ENCODE results near the gene LRP1.

LRP1 gene

DNA sequence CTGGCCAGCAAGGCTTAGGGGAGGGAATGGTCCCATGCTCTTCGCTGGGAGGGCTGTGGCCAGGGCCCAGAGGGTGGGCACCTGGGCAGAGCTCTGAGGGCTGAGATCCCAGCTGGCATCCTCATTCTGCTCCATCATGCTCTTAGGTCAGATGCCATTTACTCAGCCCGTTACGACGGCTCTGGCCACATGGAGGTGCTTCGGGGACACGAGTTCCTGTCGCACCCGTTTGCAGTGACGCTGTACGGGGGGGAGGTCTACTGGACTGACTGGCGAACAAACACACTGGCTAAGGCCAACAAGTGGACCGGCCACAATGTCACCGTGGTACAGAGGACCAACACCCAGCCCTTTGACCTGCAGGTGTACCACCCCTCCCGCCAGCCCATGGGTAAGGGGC is 49.9 kb downstream of the LRP1 start:
- no peak for DNase-seq

DNA sequence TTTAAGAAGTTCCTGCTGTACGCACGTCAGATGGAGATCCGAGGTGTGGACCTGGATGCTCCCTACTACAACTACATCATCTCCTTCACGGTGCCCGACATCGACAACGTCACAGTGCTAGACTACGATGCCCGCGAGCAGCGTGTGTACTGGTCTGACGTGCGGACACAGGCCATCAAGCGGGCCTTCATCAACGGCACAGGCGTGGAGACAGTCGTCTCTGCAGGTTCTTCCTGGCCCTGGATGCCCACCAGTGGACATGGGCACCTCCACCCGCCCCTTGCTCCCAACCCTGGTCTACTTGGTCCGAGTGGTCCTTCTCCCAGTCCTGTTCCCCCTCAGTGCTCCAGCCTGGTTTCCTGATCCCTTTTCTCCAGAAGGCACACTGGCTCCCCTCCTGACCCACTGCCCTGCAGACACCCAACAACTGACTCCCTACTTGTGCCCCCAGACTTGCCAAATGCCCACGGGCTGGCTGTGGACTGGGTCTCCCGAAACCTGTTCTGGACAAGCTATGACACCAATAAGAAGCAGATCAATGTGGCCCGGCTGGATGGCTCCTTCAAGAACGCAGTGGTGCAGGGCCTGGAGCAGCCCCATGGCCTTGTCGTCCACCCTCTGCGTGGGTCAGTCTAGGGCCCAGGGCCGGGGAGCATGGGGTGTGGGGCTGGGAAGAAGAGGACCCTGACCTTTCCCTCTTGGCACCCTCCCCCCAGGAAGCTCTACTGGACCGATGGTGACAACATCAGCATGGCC is 51.2 kb downstream of the LRP1 start:
- no peak for DNase-seq

DNA sequence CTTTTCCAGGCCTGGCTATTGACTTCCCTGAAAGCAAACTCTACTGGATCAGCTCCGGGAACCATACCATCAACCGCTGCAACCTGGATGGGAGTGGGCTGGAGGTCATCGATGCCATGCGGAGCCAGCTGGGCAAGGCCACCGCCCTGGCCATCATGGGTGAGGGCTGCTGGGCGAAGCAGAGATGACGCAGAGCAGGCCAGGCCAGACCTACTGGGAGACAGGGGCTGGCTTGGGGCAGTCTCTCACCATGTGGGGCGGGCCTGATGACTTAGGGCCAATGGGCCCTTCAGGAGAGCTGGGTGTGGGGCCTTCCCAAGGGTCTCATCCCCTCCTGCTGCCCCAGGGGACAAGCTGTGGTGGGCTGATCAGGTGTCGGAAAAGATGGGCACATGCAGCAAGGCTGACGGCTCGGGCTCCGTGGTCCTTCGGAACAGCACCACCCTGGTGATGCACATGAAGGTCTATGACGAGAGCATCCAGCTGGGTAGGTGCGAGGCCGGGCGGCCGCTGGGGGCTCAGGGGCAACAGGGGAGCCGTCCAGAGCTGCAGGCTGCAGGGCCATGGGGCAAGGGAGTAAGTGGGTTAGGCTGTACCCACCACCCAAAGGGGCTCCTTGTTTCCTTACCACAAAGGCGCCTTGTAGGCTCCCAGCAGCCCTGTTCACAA is 52.2 kb downstream of the LRP1 start:
- no peak for DNase-seq

DNA sequence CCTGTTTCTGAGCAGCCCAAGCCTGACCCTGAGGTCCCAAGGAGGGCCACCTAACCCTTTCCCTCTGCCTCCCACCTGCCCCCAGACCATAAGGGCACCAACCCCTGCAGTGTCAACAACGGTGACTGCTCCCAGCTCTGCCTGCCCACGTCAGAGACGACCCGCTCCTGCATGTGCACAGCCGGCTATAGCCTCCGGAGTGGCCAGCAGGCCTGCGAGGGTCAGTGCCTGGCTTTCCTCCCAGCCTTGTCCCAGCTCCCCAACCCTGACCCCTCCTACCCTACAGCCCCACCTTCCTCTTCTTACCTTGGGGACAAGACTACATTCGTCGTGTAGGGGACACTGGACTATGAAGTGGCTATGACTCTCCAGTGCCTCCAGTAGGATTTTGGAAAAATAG is 52.8 kb downstream of the LRP1 start:
- DNase-seq, result no peak

DNA sequence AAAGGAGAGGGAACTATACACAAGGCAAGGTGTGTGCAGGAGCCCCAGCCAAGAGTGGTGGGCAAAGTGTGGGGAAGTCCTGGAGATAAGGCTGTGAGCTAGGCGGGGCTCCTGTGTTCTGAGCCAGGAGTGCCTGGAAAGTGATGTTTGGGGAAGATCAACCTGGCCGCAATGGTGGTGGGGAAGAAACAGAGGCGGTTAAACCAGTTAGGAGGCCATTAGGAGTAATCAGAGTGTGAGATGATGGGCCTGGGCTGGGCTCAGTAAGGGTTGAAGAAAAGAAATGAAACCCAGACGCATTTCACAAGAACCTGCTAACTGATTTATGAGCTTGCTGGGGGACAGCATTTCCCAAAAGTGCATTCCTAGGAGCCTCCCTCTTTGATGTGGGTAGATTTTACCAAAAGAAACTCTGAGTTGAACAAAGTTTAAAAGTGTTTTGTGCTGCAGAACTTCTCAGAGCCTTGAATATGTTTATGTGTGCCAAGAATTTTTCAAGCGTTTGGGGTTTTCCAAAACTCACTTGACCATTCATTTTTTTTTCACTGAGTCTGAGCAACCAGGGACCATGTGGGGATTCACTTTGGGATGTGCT is 53.4 kb downstream of the LRP1 start:
- no peak for DNase-seq

DNA sequence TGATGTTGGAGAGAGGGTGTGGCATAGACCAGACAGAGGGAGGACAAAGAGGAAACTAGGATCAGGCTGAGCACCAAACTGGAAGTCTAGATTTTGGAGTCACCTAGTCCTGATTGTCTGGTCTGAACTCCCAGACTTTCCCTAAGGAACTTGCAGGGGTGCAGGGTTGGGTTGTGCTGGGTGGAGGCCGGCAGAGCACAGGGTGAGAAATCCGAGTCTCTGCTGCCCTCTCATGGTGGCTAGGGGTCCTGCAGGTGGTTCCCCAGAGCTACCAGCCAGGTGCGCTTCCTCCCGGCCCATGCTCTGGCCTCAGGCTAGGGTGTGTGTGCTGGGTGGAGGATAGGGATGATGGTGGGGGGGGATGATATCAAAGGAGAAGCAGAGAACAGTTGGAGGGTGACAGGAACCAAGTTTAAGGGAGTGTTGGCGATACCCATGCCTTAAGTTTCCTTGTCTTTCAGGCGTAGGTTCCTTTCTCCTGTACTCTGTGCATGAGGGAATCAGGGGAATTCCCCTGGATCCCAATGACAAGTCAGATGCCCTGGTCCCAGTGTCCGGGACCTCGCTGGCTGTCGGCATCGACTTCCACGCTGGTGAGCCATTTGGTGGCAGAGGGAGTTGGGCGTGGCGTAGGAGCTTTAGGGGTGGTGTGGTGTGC is 54.8 kb downstream of the LRP1 start:
- peak; percentile 1 for DNase-seq

DNA sequence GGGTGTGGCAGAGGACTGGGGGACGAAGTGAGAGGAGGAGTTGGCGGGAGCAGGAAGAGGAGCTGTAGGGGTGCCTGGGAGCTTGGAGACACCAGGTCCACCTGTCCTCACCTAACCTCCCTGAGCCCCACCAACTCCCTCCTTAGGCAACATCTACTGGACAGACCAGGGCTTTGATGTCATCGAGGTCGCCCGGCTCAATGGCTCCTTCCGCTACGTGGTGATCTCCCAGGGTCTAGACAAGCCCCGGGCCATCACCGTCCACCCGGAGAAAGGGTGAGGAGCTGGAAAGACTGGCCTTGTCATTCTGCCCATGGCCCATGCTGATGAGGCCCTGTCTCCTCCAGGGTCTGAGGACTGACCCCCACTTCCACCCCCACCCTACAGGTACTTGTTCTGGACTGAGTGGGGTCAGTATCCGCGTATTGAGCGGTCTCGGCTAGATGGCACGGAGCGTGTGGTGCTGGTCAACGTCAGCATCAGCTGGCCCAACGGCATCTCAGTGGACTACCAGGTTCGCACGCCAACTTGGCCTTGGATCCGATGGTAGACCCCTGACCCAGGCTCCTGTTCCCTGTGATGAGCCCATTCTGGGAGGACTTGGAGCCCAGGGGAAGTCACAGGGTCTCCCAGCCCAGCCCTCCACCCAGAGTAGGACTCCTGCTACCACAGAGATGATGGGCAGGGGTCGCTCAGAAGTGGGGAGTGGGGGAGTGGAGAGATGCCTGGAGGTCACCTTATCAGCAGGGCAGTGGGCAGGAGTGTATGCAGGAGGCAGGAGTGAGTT is 55.8 kb downstream of the LRP1 start:
- DNase-seq, result no peak

DNA sequence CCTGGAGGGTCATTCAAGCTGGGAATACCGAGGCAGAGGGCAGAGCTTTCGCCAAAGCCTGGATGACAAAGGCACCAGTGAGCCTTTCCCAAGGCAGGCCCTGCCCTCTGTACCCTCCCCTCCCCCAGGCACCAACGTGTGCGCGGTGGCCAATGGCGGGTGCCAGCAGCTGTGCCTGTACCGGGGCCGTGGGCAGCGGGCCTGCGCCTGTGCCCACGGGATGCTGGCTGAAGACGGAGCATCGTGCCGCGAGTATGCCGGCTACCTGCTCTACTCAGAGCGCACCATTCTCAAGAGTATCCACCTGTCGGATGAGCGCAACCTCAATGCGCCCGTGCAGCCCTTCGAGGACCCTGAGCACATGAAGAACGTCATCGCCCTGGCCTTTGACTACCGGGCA is 57.1 kb downstream of the LRP1 start:
- no peak for DNase-seq

DNA sequence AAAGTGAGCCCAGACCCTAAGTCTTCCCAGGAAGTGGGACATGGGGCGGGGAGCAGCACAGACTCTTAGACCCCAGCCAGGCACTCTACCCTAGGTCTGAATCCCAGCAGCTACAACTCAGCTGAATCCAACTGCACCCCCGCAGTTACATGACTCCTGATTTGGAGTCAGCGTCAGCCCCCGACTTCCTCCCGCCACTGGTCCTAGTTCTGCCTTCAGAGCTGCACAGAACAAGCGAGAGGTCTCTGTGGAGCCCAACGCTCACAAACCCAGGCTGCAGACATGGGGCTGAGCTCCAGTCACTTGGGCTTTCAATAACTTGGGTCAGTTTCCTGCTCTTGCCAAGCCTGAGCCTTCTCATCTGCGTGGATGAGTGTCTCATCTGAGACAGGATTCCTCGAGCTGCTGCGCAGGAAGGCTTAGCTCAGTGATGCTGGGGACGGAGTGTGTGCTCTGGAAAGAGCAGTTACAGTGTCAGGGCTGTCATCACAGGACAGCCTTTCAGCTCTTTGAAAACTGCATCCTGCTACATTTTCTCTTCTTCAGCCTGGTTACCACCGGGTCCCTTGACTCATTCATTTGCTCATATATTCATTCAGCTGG is 57.7 kb downstream of the LRP1 start:
- DNase-seq, result no peak

DNA sequence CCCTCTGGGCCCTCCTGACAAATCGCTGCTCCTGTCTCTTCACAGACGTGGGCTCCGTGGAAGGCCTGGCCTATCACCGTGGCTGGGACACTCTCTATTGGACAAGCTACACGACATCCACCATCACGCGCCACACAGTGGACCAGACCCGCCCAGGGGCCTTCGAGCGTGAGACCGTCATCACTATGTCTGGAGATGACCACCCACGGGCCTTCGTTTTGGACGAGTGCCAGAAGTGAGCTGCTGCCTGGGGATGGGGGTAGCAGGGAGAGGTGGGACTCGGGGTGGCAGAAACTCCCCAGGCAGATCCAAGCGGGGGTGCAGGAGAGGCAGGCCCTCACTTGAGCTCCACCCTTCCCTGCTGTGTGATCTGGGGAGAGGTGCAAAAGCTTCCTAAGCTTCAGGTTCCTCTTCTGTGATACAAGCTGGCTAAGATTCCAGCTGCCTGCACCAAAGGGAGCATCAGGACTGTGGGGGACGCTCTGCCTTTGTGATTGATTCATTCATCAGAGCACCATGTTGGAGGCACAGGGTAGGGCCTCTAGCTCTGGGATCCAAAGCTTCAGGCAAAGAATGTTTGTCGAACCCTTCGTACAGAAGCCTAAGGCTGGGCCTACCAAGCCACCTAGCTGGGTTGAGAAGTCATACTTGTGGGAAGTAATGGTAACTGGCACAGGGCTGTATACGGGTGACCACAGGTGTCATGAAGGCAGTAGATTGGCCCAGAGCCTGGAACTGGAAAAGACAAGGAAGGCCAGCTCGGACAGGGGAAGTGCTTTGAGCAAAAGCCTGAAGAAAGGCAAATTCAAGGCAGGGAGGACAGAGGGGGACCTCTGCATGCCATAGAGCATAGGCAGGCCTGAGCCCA is 59.2 kb downstream of the LRP1 start:
- DNase-seq, result no peak

DNA sequence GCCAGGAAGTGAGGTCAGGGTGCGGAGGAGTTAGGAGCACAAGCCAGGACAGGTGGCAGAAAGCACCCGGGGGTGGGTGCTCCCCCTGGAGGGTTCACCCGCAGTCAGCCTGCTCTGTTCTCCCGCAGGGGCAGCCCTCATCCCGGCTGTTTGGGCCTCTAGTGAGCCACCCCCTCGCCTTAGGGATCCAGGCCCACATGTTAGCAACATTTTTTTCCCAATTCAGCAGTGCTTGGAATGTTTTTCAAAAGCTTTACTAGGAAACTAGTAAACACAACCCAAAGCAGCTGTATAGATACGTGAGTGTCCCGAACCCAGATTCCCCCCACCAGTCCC is 59.8 kb downstream of the LRP1 start:
- no peak for DNase-seq

DNA sequence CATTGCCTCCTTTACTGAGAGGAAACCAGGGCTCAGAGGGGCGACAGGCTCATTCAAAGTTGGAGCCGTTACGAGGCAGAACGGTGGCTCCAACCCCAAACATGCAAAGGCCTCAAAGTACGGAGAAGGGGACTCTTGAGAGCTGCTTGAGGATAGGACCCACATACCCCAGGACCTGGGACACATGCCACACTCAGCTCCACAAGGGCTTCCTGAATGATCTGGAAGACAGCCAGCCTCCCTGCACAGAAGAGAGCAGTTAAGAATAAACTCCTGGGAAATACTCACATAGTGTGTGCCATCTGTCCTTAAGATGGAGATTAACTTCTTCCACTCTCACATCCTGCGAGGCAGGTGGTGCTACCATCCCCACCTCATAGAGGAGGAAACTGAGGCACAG is 61.8 kb downstream of the LRP1 start:
- DNase-seq, result no peak

DNA sequence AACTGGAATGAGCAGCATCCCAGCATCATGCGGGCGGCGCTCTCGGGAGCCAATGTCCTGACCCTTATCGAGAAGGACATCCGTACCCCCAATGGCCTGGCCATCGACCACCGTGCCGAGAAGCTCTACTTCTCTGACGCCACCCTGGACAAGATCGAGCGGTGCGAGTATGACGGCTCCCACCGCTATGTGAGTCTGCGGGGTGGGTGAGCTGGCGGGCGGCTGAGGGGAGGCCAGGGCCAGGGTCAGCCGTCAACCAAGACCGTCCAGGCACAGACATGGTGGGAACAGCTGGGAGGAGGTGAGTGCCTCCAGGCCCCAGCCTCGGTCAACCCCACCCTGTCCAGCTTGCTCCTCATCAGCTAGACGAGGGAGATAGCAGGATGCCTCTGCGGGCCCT is 62.5 kb downstream of the LRP1 start:
- DNase-seq, result no peak

DNA sequence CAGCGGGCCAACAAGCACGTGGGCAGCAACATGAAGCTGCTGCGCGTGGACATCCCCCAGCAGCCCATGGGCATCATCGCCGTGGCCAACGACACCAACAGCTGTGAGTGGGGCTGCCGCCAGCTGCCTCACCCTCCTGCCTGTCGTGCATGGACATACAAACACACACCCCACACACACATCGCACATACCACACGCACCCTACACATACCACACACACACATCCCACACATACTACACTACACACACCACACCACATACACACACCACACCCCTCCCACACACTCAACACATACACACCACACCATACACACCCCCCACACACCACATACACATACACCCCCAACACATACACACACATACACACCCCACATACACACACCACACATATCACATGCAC is 63.1 kb downstream of the LRP1 start:
- DNase-seq, result no peak

DNA sequence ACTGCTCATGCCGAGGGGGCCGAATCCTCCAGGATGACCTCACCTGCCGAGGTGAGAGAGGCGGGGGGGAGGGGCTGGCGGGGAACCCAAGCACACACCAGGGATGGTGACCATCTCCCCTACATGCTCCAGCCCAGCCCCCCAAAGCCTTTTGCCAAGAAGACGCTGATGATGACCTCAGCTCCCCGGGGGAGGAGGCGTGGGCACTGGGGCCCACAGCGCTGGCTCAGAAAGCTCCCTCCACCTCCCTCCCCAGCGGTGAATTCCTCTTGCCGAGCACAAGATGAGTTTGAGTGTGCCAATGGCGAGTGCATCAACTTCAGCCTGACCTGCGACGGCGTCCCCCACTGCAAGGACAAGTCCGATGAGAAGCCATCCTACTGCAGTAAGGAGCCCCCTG is 64.6 kb downstream of the LRP1 start:
- DNase-seq, result no peak

DNA sequence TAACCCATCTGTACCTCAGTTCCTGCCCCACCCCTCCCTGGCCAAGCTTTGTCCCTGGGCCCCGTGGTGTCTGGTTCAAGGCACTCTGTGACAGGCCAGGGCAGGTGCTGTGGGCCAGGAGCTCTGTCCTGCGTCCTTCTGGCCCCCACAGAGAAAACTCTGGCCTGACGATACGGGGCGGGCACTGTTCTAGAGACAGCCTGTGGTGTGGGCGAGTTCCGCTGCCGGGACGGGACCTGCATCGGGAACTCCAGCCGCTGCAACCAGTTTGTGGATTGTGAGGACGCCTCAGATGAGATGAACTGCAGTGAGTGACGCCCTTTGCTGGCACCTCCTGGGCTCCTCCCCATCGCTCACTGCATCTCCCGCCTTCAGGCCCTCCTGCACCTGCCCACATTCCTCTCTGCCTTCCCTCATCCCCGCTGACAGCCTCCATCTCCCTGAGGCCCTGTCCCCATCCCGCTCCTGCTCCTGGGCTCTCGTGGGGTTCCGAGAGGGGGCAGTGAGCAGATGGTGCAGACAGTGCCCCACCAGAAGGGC is 65.5 kb downstream of the LRP1 start:
- no peak for DNase-seq

DNA sequence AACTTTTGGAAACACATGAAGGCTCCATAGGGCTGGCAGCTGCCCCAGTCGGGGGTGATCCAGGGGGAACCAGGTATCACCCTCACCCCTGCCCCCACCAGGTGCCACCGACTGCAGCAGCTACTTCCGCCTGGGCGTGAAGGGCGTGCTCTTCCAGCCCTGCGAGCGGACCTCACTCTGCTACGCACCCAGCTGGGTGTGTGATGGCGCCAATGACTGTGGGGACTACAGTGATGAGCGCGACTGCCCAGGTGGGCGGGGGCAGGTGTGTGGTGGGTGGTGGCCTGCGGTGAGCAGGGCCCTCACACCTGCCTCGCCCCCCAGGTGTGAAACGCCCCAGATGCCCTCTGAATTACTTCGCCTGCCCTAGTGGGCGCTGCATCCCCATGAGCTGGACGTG is 66.0 kb downstream of the LRP1 start:
- no peak for DNase-seq

DNA sequence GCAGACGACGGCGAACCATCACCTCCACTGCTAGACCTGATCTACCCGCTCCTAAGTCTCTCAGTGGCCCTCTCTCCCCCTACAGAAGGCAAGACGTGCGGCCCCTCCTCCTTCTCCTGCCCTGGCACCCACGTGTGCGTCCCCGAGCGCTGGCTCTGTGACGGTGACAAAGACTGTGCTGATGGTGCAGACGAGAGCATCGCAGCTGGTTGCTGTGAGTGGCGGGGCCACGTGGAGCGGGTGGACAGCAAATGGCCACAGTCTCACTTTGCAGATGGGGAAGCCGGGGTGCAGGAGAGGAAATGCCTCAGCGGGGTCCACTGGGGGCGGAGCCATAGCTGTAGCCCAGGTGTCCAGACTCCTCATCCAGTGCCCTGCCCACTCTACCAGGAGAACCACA is 66.9 kb downstream of the LRP1 start:
- DNase-seq, result no peak

DNA sequence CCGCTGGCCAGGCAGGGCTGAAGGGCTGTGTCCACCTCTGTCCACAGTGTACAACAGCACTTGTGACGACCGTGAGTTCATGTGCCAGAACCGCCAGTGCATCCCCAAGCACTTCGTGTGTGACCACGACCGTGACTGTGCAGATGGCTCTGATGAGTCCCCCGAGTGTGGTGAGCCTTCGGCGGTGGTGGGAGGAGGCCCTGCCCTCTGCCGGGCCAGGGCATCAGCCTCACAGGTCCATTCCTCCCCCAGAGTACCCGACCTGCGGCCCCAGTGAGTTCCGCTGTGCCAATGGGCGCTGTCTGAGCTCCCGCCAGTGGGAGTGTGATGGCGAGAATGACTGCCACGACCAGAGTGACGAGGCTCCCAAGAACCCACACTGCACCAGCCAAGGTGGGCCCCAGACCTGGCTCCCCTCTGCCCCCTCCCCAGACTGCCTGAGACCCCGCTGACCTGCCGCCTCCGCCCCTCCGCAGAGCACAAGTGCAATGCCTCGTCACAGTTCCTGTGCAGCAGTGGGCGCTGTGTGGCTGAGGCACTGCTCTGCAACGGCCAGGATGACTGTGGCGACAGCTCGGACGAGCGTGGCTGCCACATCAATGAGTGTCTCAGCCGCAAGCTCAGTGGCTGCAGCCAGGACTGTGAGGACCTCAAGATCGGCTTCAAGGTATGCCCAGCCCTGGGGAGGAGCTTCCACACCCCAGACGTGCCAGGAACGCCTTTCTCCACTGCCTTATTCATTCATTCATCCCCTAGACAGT is 67.5 kb downstream of the LRP1 start:
- no peak for DNase-seq

DNA sequence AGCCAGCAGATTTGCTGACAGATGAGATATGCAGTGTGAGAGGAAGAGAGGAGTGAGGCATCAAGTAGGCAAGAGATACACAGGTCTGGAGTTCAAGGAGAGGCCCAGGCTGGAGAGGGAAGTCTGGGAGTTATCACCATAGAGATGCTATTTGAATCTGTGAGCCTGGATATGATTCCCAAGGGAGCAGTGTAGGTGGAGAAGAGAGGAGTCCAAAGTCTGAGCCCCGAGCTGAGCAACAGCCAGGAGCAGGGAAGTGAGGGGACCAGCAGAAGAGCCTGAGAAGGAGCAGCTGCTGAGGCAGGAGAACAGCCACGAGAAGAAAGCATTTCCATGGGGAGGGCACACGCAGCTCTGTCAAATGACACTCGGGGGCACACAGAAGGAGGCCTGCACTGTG is 68.2 kb downstream of the LRP1 start:
- DNase-seq, result no peak

DNA sequence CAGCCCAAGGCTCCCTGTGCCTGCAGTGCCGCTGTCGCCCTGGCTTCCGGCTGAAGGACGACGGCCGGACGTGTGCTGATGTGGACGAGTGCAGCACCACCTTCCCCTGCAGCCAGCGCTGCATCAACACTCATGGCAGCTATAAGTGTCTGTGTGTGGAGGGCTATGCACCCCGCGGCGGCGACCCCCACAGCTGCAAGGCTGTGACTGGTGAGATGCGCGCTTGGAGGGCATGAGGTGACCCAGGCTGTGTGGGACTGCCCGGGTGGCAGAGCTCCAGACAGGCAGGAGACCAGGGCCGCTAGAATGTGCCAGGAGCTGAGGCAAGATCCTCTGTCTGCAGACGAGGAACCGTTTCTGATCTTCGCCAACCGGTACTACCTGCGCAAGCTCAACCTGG is 68.7 kb downstream of the LRP1 start:
- DNase-seq, result no peak

Data from NCI-H1436 treated with DMSO at 0.1 percent for 48 hours (cell line).